A172 (cell line): Measurements from ENCODE around the gene TBC1D21. TPM values are rescaled to one million over a fixed set of nuclear protein-coding genes. Genes with fewer than 3 reads are reported as not detected.
"Not testable (repeated sequence)": the region's sequence is repeated elsewhere in the genome, so short reads cannot be mapped to it uniquely, and the experiment has no call there.

Experiments used
- DNase-seq: peaks from one replicate; pipeline ENCODE4 v3.0.0-alpha.2; 2015; ENCODE audit warnings: low spot score
- total RNA-seq: library from RNA; depleted of rRNA; stranded (reverse); fragments of >200 nt; shearing (Covaris generic); gene quantifications from 2 replicates; pipeline ENCODE4 v1.2.3, GENCODE V29; 2014; rRNA removed

TBC1D21 gene
- total RNA-seq, 1 experiment from 2014 or later = not detected

DNA sequence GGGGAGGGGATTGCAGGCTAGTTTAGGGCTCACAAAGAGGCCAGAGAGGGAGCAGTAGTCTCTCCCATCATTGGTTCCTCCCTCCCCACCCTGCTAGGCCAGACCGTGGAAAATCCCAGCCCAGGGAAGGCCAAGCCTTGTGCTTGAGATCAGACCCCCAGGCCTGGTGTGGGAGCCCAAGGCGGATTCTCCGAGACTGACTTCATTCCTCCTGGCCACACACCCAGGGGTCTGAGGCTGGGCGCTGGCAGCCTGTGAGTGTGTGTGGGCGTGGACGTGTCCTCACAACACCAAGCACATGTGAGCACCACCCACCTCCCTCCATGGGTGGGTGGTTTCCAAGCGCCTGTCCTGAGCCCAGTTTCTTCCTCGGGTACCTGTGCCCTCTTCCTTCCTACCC is 57.0 kb downstream of the TBC1D21 start:
- peak; percentile 58 for DNase-seq

DNA sequence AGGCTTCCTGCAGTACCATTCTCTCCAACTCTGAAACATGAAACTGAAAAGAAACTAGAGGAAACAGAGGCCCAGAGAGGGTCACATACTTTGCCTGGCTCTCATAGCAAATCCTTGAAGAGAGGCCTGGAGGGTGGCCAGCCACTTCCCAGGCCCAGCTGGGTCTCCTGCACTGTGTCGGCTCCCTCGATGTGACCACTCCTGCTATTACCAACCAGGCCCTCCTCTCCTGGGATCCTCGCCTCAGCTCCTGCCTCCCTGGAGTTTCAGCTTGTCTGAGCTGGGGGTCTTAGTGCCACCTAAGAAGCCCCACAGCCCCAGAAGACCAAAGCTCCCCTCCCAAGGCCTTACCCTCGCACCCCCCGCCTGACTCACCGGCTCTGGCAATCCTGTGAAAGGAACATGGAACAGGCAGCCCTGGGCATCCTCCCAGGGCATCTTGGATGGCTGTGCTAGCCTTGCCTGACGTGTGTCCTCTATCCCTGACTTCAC is 57.5 kb downstream of the TBC1D21 start:
- no peak for DNase-seq

DNA sequence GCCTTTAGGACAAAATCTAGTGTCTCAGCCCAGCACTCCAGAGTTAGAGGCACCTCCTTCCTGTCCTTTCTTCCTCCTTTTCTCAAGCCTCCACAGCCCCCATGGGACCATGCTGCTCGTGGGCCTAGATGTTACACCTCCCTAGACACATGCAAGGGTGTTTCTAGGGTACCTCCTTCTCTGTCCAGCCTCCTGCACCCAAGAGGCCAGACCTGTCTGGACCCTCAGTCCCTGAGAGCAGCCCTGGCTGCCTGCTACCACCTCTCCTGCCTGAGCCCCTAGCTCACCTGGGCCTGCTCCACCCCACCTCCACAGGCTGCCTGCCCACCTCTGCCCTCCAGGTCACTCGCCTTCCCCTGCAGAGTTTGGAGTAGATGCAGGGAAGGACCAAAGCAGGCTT is 58.1 kb downstream of the TBC1D21 start:
- DNase-seq = no peak

DNA sequence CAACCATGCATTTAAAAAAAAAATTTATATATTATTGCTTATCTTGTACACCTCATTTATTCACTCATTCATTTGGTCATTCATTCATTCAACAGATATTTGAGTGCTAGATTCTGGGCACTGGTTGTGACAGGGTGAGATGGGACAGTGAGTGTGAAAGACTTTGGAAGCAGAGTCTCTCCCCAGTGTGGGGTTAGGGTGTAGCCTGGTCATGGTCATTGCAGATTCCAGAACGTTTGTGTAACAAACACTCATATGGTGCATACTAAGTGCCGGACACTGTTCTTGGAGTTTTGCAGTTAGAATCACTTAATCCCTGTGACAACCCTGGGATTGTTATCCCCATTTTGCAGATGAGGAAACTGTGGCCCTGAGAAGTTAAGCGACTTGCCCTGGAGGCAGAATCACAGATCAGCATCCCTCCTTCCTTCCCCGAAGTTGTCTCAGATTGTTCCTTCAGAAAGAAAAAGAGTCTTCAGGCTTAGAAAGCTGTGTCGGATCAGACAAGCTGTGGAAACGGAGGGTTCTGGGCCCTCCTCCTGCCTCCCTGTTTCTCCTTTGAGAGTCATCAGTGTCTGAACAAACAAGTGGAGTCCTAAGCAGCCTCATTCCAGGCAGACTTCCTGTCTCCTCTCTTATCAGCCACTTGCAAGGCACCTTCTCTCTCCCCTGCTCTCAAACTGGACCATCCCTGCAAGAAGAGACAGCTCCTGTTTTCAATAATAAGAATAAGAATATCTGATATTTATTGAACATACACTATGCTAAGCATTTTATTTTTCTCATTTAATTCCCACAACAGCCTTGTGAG is 59.2 kb downstream of the TBC1D21 start:
- DNase-seq = no peak

DNA sequence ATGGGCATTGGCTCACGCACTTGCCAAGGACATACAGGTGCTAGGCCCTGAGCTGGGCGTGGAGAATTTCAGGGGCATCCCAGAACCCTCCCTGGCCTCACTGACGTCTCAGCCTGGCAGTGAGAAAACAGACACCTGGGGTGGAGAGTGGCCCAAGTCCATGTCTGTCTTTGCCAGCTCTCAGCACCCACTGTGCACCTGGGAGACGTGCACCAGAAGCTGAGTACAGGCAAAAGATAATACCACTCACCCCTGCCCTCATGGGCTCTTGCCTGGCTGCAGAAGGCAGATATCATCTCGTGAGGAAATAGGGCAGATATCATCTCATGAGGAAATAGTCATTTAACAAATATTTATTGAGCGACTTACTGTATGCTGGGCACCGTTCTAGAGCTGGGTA is 60.9 kb downstream of the TBC1D21 start:
- DNase-seq = no peak

DNA sequence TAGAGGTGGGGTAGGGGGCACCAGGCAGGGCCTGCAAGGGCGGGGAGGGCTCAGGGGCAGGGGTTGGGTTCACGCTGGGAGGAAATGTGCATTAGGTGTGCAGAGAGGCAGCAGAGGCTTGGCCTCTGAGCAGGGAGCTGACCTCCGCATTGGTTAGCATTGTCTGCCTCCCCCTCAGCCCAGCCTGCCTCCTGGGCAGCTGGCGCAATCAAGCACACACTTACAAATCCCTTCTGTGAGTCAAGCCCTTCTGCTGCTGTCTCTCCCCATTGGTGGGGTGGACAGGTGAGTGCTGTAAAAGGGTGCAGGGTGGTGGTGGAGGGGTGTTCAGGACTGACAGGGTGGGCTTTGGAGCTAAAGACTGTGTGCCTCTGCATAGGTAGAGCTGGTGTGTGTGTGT is 62.2 kb downstream of the TBC1D21 start:
- DNase-seq = no peak

DNA sequence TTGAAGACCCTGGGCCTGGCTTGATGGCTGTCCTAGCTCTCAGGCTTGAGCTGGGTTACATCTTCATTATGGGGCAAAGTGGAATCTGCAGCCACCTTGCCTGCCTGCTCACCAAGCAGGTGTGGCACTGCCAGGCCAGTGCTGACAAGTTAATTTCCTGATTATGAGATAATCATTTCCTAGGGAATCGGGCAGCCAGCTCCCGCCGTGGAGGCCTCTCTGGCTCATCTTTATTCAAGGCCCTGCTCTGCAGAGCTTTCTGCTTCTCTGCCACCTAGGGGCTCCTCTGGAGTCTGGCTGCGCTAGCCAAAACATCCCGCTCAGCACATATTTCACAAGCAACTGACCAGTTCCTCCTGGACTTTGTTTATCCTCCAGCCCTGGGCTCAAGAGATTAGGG is 62.8 kb downstream of the TBC1D21 start:
- no peak for DNase-seq

DNA sequence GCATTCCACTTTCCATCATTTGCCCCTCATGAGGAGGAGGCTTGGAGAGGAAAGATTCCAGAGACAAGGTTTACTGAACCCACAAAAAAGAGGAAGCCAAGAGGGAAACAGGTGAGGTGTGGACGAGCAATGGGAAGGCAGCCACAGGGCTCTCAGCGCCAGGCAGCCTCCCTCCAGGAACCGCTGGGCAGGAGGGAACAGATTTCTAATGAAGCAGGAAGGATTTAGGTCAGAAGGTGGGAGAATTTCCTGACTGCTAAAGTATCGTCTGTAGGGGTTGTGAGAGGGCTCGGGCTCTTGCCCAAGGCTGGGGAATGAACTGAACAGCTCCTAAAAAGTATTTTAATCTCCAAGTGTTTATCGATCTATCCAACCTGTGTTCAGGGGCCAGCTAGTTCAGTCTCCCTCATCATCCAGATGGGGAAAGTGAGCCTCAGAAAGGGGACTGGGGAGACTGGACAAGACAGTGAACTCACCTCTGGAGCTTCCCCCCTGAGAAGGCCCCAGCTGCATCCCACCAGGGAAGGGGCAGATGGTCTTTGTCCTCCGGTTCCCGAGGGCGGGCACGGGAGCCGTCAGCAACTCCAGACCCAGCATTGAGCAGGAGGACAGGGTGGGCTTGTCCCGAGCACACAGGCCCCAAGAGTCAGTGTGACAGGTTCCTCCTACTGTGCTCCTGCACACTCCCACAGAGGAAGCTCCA is 63.4 kb downstream of the TBC1D21 start:
- no peak for DNase-seq

DNA sequence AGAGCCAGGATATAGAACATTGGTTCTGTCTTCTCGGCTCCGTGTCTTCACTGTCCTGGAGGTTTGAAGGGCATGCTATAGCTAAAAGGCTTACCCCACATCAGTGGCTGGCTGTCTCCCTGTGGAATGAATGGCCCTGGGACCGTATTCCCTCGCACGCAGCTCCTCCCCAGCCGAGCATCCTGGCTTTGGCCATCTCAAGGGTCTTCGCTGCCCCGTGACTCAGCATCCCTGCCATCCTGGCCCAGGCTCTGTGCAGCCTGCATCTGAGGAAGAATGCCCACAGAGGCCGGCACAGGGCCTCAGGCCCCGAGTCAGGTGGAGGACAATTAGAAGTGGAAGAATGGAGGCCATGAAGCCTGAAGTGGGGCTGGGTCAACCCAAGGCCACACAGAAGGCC is 63.9 kb downstream of the TBC1D21 start:
- no peak for DNase-seq

DNA sequence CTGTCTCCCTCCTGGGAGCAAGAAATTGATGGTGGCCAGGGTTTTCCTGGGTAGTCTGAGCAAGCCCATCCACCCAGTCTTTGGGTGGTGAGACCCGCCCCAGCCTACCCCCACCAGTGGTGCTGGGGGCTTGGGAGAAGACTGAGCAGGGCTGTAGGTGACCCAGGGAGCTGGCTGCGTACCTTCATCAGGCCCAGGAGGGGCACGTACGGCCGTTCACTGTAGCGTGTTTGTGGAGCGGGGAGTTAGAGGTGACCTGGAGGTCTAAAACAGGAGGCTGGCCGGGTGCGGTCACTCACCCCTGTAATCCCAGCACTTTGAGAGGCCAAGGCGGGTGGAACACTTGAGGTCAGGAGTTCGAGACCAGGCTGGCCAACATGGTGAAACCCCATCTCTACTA is 64.4 kb downstream of the TBC1D21 start:
- no peak for DNase-seq

DNA sequence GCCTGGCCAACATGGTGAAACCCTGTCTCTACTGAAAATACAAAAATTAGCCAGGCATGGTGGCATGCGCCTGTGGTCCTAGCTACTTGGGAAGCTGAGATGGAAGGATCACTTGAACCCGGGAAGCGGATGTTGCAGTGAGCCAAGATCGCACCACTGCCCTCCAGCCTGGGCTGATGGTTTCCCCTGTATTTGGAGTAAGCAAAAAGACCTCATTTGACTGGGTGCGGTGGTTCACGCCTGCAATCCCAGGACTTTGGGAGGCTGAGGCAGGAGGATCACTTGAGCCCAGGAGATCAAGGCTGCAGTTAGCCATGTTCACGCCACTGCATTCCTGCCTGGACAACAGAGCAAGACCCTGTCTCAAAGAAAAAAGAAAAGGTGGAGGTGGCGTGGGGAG is 65.2 kb downstream of the TBC1D21 start:
- DNase-seq = not testable (repeated sequence)

Other genes starting within 250 kb of the TBC1D21 start
- 77.2 and 99.0 TPM in 2 replicates for gene NPTN, start 240.2 kb upstream of the TBC1D21 start, total RNA-seq
- gene CD276, start 189.2 kb upstream of the TBC1D21 start, total RNA-seq = 121 and 158 TPM in 2 replicates
- gene INSYN1, start 120.2 kb upstream of the TBC1D21 start, total RNA-seq = 1.0 and 1.5 TPM in 2 replicates
- 91.0 and 92.8 TPM in 2 replicates for gene LOXL1, start 52.9 kb downstream of the TBC1D21 start, total RNA-seq
- gene STOML1, start 118.7 kb downstream of the TBC1D21 start, total RNA-seq = 14.6 and 26.8 TPM in 2 replicates
- 59.9 and 61.1 TPM in 2 replicates for gene PML, start 121.2 kb downstream of the TBC1D21 start, total RNA-seq
- not detected in 2 replicates for gene GOLGA6A, start 209.0 kb downstream of the TBC1D21 start, total RNA-seq